Skeletal muscle tissue (tissue), 4 donors: ENCODE data around the gene COPB2. TPM values are rescaled to one million over a fixed set of nuclear protein-coding genes. Genes with fewer than 3 reads are reported as not detected.

Source experiments
- H3K27ac ChIP-seq: one replicate; pipeline ENCODE4 v1.7.0; 2013; ENCODE audit warnings: mild to moderate bottlenecking, low read depth, low read length, inconsistent platforms
- H3K27me3 ChIP-seq, 3 donors: one replicate each; pipeline ENCODE4 v1.7.0; 2013; ENCODE audit warnings: low read length in 3 of 3; ENCODE audit not compliant: control insufficient read depth in 3 of 3, insufficient read depth in 3 of 3
- H3K36me3 ChIP-seq, 3 donors: one replicate each; pipeline ENCODE4 v1.7.0; 2013; ENCODE audit warnings: low read length in 3 of 3; ENCODE audit not compliant: control insufficient read depth in 3 of 3, insufficient read depth in 3 of 3
- H3K4me1 ChIP-seq, 3 donors: one replicate each; pipeline ENCODE4 v1.7.0; 2013; ENCODE audit warnings: low read length in 3 of 3, mild to moderate bottlenecking in 3 of 3; ENCODE audit not compliant: control insufficient read depth in 3 of 3, insufficient read depth in 3 of 3
- H3K4me3 ChIP-seq, 3 donors: one replicate each; pipeline ENCODE4 v1.7.0; 2013; ENCODE audit warnings: low read length in 3 of 3
- H3K9ac ChIP-seq, 3 donors: one replicate each; pipeline ENCODE4 v1.7.0; 2013; ENCODE audit warnings: low read length in 3 of 3, mild to moderate bottlenecking in 3 of 3, moderate library complexity in 2 of 3, low read depth in 1 of 3
- H3K9me3 ChIP-seq, 3 donors: one replicate each; pipeline ENCODE4 v1.7.0; 2013; ENCODE audit warnings: low read length in 3 of 3; ENCODE audit not compliant: control insufficient read depth in 3 of 3
- total RNA-seq: library from RNA; depleted of rRNA; stranded (reverse); fragments of >200 nt; gene quantifications from one replicate; pipeline ENCODE4 v1.2.3, GENCODE V29; 2014
- donor health status: Osteomylitis.

COPB2 gene
- total RNA-seq, 1 donor from 2014 or later = 130 TPM

- H3K27ac ChIP-seq = no peak overlapping the region
- peaks cover 0 to 15% (median 2%) of the 10 kb centered on the region in 3 donors for H3K27me3 ChIP-seq
- H3K4me3 ChIP-seq = no peak overlapping the region
Observed at GRCh38 chr3:139323146-139323545, 66.3 kb downstream of the COPB2 start.

GRCh38 chr3:139322346-139322745 lies 67.1 kb downstream of the COPB2 start:
- H3K4me3 ChIP-seq = no peak overlapping the region
- no peak overlapping the region for H3K27ac ChIP-seq
- no peak overlapping the region for H3K9ac ChIP-seq
- no peaks in the 10 kb centered on the region for H3K36me3 ChIP-seq
- H3K4me1 ChIP-seq = no peaks in the 10 kb centered on the region
- no peaks in the 10 kb centered on the region for H3K9me3 ChIP-seq
- H3K27me3 ChIP-seq = peaks cover 4 to 21% (median 6%) of the 10 kb centered on the region in 3 donors

More at GRCh38 chr3:139323146-139323545, 66.3 kb downstream of the COPB2 start:
- Histone ChIP-seq H3K9me3 (no peaks in the 10 kb centered on the region), H3K4me1 (no peaks in the 10 kb centered on the region), H3K36me3 (no peaks in the 10 kb centered on the region), H3K9ac (no peak overlapping the region)

GRCh38 chr3:139320551-139321309 lies 68.7 kb downstream of the COPB2 start:
- H3K4me3 ChIP-seq = no peak overlapping the region
- H3K36me3 ChIP-seq = no peaks in the 10 kb centered on the region
- H3K9ac ChIP-seq = no peak overlapping the region
- H3K9me3 ChIP-seq = no peaks in the 10 kb centered on the region
- H3K27me3 ChIP-seq = peaks cover 6 to 31% (median 11%) of the 10 kb centered on the region in 3 donors
- H3K4me1 ChIP-seq = no peaks in the 10 kb centered on the region
- no peak overlapping the region for H3K27ac ChIP-seq

DNA sequence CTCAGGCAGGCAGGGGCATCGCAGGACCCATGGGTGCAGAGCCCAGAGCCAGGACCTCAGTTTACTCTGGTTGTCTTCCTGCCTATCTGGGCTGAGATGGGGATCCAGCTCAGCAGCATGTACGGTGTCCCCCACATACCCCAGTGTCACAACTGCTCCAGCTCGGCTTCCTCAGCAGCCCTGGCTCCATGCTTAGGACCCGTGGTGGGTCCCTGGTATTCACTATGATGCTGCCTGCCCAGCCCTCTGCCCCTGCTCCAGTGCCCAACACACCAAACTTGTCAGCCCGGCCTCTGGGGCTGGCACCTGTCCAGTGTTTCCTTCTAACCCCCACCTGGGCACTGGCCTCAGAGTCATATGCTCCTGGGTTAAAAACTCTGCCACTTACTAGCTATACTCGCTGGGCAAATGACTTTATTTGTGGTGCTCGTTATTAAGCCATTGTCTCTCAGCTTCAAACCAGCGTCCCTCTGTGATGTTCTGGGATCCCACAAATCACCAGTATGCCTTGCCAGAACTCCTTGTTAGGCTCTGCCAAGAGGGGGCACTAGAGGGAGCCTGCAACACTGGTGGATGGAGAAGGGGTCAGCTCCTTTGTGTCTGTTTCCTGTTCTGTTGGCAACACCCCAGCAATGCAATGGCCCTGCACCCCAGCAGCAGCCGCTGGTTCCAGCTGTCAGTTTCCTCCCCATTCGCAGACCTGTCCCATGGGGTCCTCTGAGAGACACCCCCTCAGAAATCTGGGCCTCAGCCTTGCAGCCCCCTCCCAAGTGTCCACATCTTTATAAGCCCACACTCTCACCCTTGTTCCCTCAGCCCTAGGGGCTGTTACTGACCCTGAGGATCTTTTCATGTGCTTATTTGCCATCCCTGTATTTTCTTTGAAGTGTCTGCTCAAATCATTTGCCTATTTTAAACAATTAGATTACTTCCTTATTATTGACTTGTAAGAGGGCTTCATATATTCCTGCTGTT lies 69.7 kb downstream of the COPB2 start:
- no peaks in the 10 kb centered on the region for H3K4me1 ChIP-seq
- no peak overlapping the region for H3K9ac ChIP-seq
- peaks cover 6 to 39% (median 11%) of the 10 kb centered on the region in 3 donors for H3K27me3 ChIP-seq
- no peak overlapping the region for H3K4me3 ChIP-seq
- no peaks in the 10 kb centered on the region for H3K9me3 ChIP-seq
- no peaks in the 10 kb centered on the region for H3K36me3 ChIP-seq
- no peak overlapping the region for H3K27ac ChIP-seq

DNA sequence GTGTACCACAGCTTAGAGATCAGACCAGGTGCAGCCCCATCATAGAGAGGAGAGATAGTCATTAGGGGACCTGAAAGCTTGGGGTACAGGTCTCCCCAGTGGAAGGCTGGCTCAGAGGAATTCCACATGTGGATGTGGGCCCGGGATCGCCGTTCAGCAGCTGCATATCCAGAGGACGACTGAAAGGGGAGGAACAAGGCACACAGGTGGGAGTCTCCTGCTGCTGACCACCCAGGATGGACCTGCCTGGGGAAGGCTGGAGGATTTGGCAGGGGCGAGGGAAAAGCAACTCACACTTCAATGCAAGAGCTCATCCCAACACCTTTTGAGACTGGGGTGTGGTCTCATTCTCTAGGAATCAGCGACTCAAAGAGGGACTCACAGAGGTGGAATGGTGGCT lies 70.6 kb downstream of the COPB2 start:
- Histone ChIP-seq H3K36me3 (no peaks in the 10 kb centered on the region), H3K4me1 (no peaks in the 10 kb centered on the region), H3K27me3 (peaks cover 6 to 45% (median 15%) of the 10 kb centered on the region in 3 donors), H3K4me3 (no peak overlapping the region), H3K27ac (no peak overlapping the region), H3K9ac (no peak overlapping the region), H3K9me3 (no peaks in the 10 kb centered on the region)

DNA sequence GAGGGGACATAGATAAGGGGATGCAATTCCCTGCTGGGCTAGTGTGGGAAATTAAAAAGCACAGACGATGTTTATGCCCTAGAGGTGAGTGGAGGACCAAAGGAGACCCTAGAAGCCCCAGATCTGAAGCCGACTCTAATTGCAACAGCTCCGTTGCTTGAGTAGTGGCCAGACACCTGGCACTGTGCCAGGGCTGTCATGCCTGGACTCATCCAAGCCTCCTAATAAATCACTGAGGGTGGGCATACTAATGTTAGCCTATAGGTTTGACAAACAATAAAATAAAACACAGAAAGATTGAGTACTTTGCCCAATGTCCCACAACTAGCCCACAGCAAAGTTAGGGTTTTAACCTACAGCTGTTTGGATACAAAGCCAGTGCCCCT lies 71.0 kb downstream of the COPB2 start:
- Histone ChIP-seq H3K4me3 (no peak overlapping the region), H3K9me3 (no peaks in the 10 kb centered on the region), H3K27ac (no peak overlapping the region), H3K36me3 (no peaks in the 10 kb centered on the region), H3K9ac (no peak overlapping the region), H3K4me1 (no peaks in the 10 kb centered on the region), H3K27me3 (peaks cover 6 to 47% (median 19%) of the 10 kb centered on the region in 3 donors)

DNA sequence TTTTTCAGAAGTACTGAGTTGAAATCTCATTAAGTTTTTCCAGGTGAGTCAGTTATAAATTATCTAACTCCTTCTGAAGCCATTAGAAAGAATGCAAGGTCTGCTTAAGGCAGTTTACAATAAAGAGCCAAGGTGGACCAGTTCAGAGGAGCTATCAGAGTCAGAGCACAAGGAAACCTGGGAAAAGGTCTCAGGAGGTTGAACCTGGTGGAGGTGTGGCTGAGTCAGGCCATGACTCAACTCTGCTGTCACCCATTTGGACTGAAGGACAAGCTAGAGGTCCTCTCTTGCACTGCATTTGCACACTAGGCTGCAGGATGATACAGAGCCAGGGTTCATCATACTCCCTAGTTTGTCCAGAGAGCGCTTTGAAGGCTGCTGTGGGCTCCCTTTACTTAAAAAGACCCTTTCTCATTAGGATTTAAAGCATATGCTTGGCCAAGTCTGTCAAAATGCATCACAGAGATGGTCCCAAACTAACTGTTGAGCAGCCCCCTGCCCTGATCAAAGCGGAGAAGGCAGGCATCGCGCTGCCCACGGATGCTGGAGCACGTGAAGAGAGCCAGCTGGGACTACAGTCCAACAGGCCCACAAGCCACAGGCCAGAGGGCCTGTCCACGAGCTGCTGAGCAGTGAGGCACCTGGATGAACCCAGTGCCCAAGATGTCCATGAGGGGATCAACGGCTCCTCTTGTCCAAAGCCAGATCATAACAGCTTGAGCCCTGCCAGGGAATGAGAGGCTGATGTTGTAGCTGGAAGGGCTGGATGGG lies 71.6 kb downstream of the COPB2 start:
- Histone ChIP-seq H3K27ac (no peak overlapping the region), H3K4me1 (no peaks in the 10 kb centered on the region), H3K9me3 (no peaks in the 10 kb centered on the region), H3K9ac (no peak overlapping the region), H3K27me3 (peaks cover 6 to 47% (median 19%) of the 10 kb centered on the region in 3 donors), H3K36me3 (no peaks in the 10 kb centered on the region), H3K4me3 (no peak overlapping the region)

GRCh38 chr3:139317215-139317614 lies 72.2 kb downstream of the COPB2 start:
- no peaks in the 10 kb centered on the region for H3K4me1 ChIP-seq
- no peak overlapping the region for H3K9ac ChIP-seq
- H3K36me3 ChIP-seq = no peaks in the 10 kb centered on the region
- H3K27me3 ChIP-seq = peaks cover 6 to 47% (median 19%) of the 10 kb centered on the region in 3 donors
- H3K4me3 ChIP-seq = no peak overlapping the region
- H3K9me3 ChIP-seq = no peaks in the 10 kb centered on the region
- no peak overlapping the region for H3K27ac ChIP-seq

GRCh38 chr3:139313921-139314320 lies 75.5 kb downstream of the COPB2 start:
- Histone ChIP-seq H3K27ac (no peak overlapping the region), H3K9me3 (no peaks in the 10 kb centered on the region), H3K4me3 (no peak overlapping the region), H3K36me3 (no peaks in the 10 kb centered on the region), H3K4me1 (no peaks in the 10 kb centered on the region), H3K9ac (no peak overlapping the region), H3K27me3 (peaks cover 6 to 38% (median 19%) of the 10 kb centered on the region in 3 donors)
